HEK293 (cell line): ENCODE data around the gene ZCCHC12.
A peak's percentile ranks its signal among the peaks of the same experiment; 100 is the strongest.

Source experiments
- BCL11A ChIP-seq: fragments of 450-650 bp; formaldehyde crosslinking; IDR thresholded peaks from 2 replicates; pipeline ENCODE4 v1.5.1; 2016; ENCODE audit warnings: low read depth, missing biosample characterization, missing genetic modification characterization
- FEZF1 ChIP-seq: fragments of 450-650 bp; formaldehyde crosslinking; IDR thresholded peaks from 2 replicates; pipeline ENCODE4 v1.5.1; 2016; ENCODE audit warnings: missing biosample characterization, missing genetic modification characterization
- HOXC10 ChIP-seq: sonication (generic); formaldehyde crosslinking; IDR thresholded peaks from 2 replicates; pipeline ENCODE4 v1.8.1; 2023; ENCODE audit warnings: mild to moderate bottlenecking, missing genetic modification reagents
- KLF16 ChIP-seq: fragments of 450-650 bp; formaldehyde crosslinking; IDR thresholded peaks from 2 replicates; pipeline ENCODE4 v1.5.1; 2017; ENCODE audit warnings: missing biosample characterization, missing genetic modification characterization
- KLF8 ChIP-seq: fragments of 450-650 bp; formaldehyde crosslinking; IDR thresholded peaks from 2 replicates; pipeline ENCODE4 v1.5.1; 2016; ENCODE audit warnings: missing biosample characterization, missing genetic modification characterization
- KLF9 ChIP-seq: fragments of 450-650 bp; formaldehyde crosslinking; IDR thresholded peaks from 2 replicates; pipeline ENCODE4 v1.5.1; 2016; ENCODE audit warnings: missing biosample characterization, missing genetic modification characterization, low read depth
- OSR2 ChIP-seq: fragments of 450-650 bp; formaldehyde crosslinking; IDR thresholded peaks from 2 replicates; pipeline ENCODE4 v1.5.1; 2016; ENCODE audit warnings: missing biosample characterization, missing genetic modification characterization
- PATZ1 ChIP-seq: fragments of 450-650 bp; formaldehyde crosslinking; IDR thresholded peaks from 2 replicates; pipeline ENCODE4 v1.5.1; 2016; ENCODE audit warnings: missing biosample characterization, missing genetic modification characterization
- PBX3 ChIP-seq: sonication (generic); formaldehyde crosslinking; IDR thresholded peaks from 2 replicates; pipeline ENCODE4 v1.8.1; 2022; ENCODE audit warnings: mild to moderate bottlenecking, moderate library complexity, missing genetic modification reagents
- PRDM1 ChIP-seq: fragments of 450-650 bp; formaldehyde crosslinking; IDR thresholded peaks from 2 replicates; pipeline ENCODE4; 2016; ENCODE audit warnings: missing biosample characterization, missing genetic modification characterization
- SALL2 ChIP-seq: fragments of 450-650 bp; formaldehyde crosslinking; IDR thresholded peaks from 2 replicates; pipeline ENCODE4 v1.5.0; 2017; ENCODE audit warnings: missing biosample characterization, mild to moderate bottlenecking, missing genetic modification characterization, borderline replicate concordance
- SCRT2 ChIP-seq: fragments of 450-650 bp; formaldehyde crosslinking; IDR thresholded peaks from 2 replicates; pipeline ENCODE4 v1.5.1; 2016; ENCODE audit warnings: missing biosample characterization, missing genetic modification characterization
- SP3 ChIP-seq: fragments of 450-650 bp; formaldehyde crosslinking; IDR thresholded peaks from 2 replicates; pipeline ENCODE4 v1.5.1; 2016; ENCODE audit warnings: missing biosample characterization, missing genetic modification characterization
- SP7 ChIP-seq: fragments of 450-650 bp; formaldehyde crosslinking; IDR thresholded peaks from 2 replicates; pipeline ENCODE4 v1.5.1; 2016; ENCODE audit warnings: missing biosample characterization, missing genetic modification characterization
- ZBTB8A ChIP-seq: fragments of 450-650 bp; formaldehyde crosslinking; IDR thresholded peaks from 2 replicates; pipeline ENCODE4 v1.5.1; 2016; ENCODE audit warnings: missing biosample characterization, missing genetic modification characterization
- ZFHX2 ChIP-seq: fragments of 450-650 bp; formaldehyde crosslinking; conservative IDR thresholded peaks from 2 replicates; pipeline ENCODE4 v1.5.1; 2016; ENCODE audit warnings: missing biosample characterization, missing genetic modification characterization
- ZFP41 ChIP-seq: fragments of 450-650 bp; formaldehyde crosslinking; IDR thresholded peaks from 2 replicates; pipeline ENCODE4 v1.5.1; 2016; ENCODE audit warnings: missing biosample characterization, missing genetic modification characterization, borderline replicate concordance
- ZNF114 ChIP-seq: fragments of 450-650 bp; formaldehyde crosslinking; IDR thresholded peaks from 2 replicates; pipeline ENCODE4 v1.5.0; 2017; ENCODE audit warnings: missing biosample characterization, missing genetic modification characterization
- ZNF121 ChIP-seq: fragments of 450-650 bp; formaldehyde crosslinking; IDR thresholded peaks from 2 replicates; pipeline ENCODE4 v1.5.1; 2016; ENCODE audit warnings: missing biosample characterization, missing genetic modification characterization
- ZNF16 ChIP-seq: fragments of 450-650 bp; formaldehyde crosslinking; IDR thresholded peaks from 2 replicates; pipeline ENCODE4 v1.5.1; 2016; ENCODE audit warnings: low read depth, missing biosample characterization, missing genetic modification characterization
- ZNF18 ChIP-seq: fragments of 450-650 bp; formaldehyde crosslinking; IDR thresholded peaks from 2 replicates; pipeline ENCODE4 v1.5.1; 2016; ENCODE audit warnings: missing biosample characterization, missing genetic modification characterization
- ZNF19 ChIP-seq: fragments of 450-650 bp; formaldehyde crosslinking; IDR thresholded peaks from 2 replicates; pipeline ENCODE4; 2016; ENCODE audit warnings: missing biosample characterization, missing genetic modification characterization, low read depth
- ZNF24 ChIP-seq: fragments of 450-650 bp; formaldehyde crosslinking; IDR thresholded peaks from 2 replicates; pipeline ENCODE4 v1.5.1; 2016; ENCODE audit warnings: missing biosample characterization, missing genetic modification characterization
- ZNF302 ChIP-seq: fragments of 450-650 bp; formaldehyde crosslinking; IDR thresholded peaks from 2 replicates; pipeline ENCODE4 v1.5.1; 2016; ENCODE audit warnings: missing biosample characterization, missing genetic modification characterization, low read depth
- ZNF394 ChIP-seq: fragments of 450-650 bp; formaldehyde crosslinking; IDR thresholded peaks from 2 replicates; pipeline ENCODE4 v1.5.1; 2016; ENCODE audit warnings: missing biosample characterization, missing genetic modification characterization, mild to moderate bottlenecking, moderate library complexity, borderline replicate concordance
- ZNF404 ChIP-seq: fragments of 450-650 bp; formaldehyde crosslinking; IDR thresholded peaks from 2 replicates; pipeline ENCODE4 v1.5.1; 2017; ENCODE audit warnings: missing biosample characterization, missing genetic modification characterization
- ZNF423 ChIP-seq: fragments of 450-650 bp; formaldehyde crosslinking; IDR thresholded peaks from 2 replicates; pipeline ENCODE4 v1.5.1; 2016; ENCODE audit warnings: missing biosample characterization, missing genetic modification characterization
- ZNF433 ChIP-seq: fragments of 450-650 bp; formaldehyde crosslinking; IDR thresholded peaks from 2 replicates; pipeline ENCODE4 v1.5.1; 2016; ENCODE audit warnings: missing biosample characterization, missing genetic modification characterization, low read depth
- ZNF473 ChIP-seq: fragments of 450-650 bp; formaldehyde crosslinking; IDR thresholded peaks from 2 replicates; pipeline ENCODE4 v1.5.1; 2017; ENCODE audit warnings: missing biosample characterization, missing genetic modification characterization
- ZNF48 ChIP-seq: fragments of 450-650 bp; formaldehyde crosslinking; IDR thresholded peaks from 2 replicates; pipeline ENCODE4 v1.5.1; 2016; ENCODE audit warnings: missing biosample characterization, missing genetic modification characterization
- ZNF501 ChIP-seq: fragments of 450-650 bp; formaldehyde crosslinking; IDR thresholded peaks from 2 replicates; pipeline ENCODE4 v1.5.1; 2016; ENCODE audit warnings: missing biosample characterization, missing genetic modification characterization
- ZNF510 ChIP-seq: fragments of 450-650 bp; formaldehyde crosslinking; IDR thresholded peaks from 2 replicates; pipeline ENCODE4 v1.5.1; 2018; ENCODE audit warnings: mild to moderate bottlenecking, missing genetic modification characterization, missing biosample characterization; ENCODE audit not compliant: insufficient replicate concordance
- ZNF555 ChIP-seq: fragments of 450-650 bp; formaldehyde crosslinking; conservative IDR thresholded peaks from 2 replicates; pipeline ENCODE4 v1.5.1; 2017; ENCODE audit warnings: missing biosample characterization, mild to moderate bottlenecking, missing genetic modification characterization, inconsistent platforms
- ZNF571 ChIP-seq: fragments of 450-650 bp; formaldehyde crosslinking; IDR thresholded peaks from 2 replicates; pipeline ENCODE4 v1.5.0; 2017; ENCODE audit warnings: missing biosample characterization, missing genetic modification characterization
- ZNF629 ChIP-seq: fragments of 450-650 bp; formaldehyde crosslinking; IDR thresholded peaks from 2 replicates; pipeline ENCODE4 v1.5.1; 2017; ENCODE audit warnings: missing biosample characterization, missing genetic modification characterization
- ZNF658 ChIP-seq: fragments of 450-650 bp; formaldehyde crosslinking; IDR thresholded peaks from 2 replicates; pipeline ENCODE4; 2016; ENCODE audit warnings: missing biosample characterization, missing genetic modification characterization

Gene ZCCHC12

GRCh38 chrX:118823263-118824172 is at the start of gene ZCCHC12 (continued):
- no peak for TF ChIP-seq PBX3 (CRISPR knock-in tag)
- TF ChIP-seq ZNF571 = no peak
- no peak for TF ChIP-seq ZNF555
- no peak for TF ChIP-seq ZNF114 (tag by site-specific recombination)
- TF ChIP-seq ZNF473 (tag by site-specific recombination) = no peak
- TF ChIP-seq HOXC10 (CRISPR knock-in tag) = no peak
- TF ChIP-seq SALL2 (tag by site-specific recombination) = no peak
- no peak for TF ChIP-seq ZNF16 (tag by site-specific recombination)
- TF ChIP-seq ZNF121 (tag by site-specific recombination) = no peak
- TF ChIP-seq KLF8 (tag by site-specific recombination) = peak; percentile 18; the same call in 1 of the 2 replicates
- no peak for TF ChIP-seq ZNF658 (tag by site-specific recombination)
- no peak; the same call in 1 of the 2 replicates for TF ChIP-seq ZNF394 (tag by site-specific recombination)
- no peak for TF ChIP-seq ZBTB8A (tag by site-specific recombination)
- no peak for TF ChIP-seq ZNF510 (tag by site-specific recombination)
- TF ChIP-seq FEZF1 (tag by site-specific recombination) = no peak
- TF ChIP-seq PATZ1 (tag by site-specific recombination) = peak; percentile 71; the same call in 1 of the 2 replicates
- no peak for TF ChIP-seq ZNF24 (tag by site-specific recombination)
- no peak for TF ChIP-seq BCL11A (tag by site-specific recombination)
- no peak for TF ChIP-seq PRDM1 (tag by site-specific recombination)
- TF ChIP-seq ZNF629 (tag by site-specific recombination) = no peak
- TF ChIP-seq ZFP41 (tag by site-specific recombination) = no peak
- no peak for TF ChIP-seq ZNF48 (tag by site-specific recombination)
- TF ChIP-seq ZFHX2 = peak; percentile 93
- no peak for TF ChIP-seq KLF9 (tag by site-specific recombination)
- TF ChIP-seq ZNF501 = no peak
- no peak for TF ChIP-seq OSR2 (tag by site-specific recombination)
- no peak for TF ChIP-seq ZNF423 (tag by site-specific recombination)
- peak; percentile 22; the same call in 1 of the 2 replicates for TF ChIP-seq SP7 (tag by site-specific recombination)
- TF ChIP-seq ZNF404 (tag by site-specific recombination) = no peak
- no peak for TF ChIP-seq ZNF19 (tag by site-specific recombination)
- 0 out of 2 replicates have a peak, but pooled peaks have one; percentile 16 for TF ChIP-seq KLF16 (tag by site-specific recombination)
- no peak for TF ChIP-seq ZNF302 (tag by site-specific recombination)
- TF ChIP-seq SCRT2 (tag by site-specific recombination) = no peak
- TF ChIP-seq ZNF18 (tag by site-specific recombination) = no peak
- TF ChIP-seq SP3 (tag by site-specific recombination) = 0 out of 2 replicates have a peak, but pooled peaks have one; percentile 29
- TF ChIP-seq ZNF433 (tag by site-specific recombination) = no peak
